Jurkat, Clone E6-1 (cell line): ENCODE results near the gene MALAT1.

Source experiments
- DNase-seq: peaks from one replicate; pipeline ENCODE4 v3.0.0-alpha.2; 2011; ENCODE audit warnings: low read depth, low spot score
- H3K4me3 ChIP-seq: 2 replicates; pipeline ENCODE4 v1.5.1; 2011; ENCODE audit warnings: mild to moderate bottlenecking, low read length, control low read depth, moderate library complexity

The MALAT1 gene

GRCh38 chr11:65477149-65477965 lies 21.5 kb upstream of the MALAT1 start:
- DNase-seq = peak; percentile 78
- peak overlapping the region; percentile 94 for H3K4me3 ChIP-seq

GRCh38 chr11:65478388-65479183 lies 20.3 kb upstream of the MALAT1 start:
- DNase-seq = no peak
- H3K4me3 ChIP-seq = no peak overlapping the region

GRCh38 chr11:65479184-65480145 lies 19.4 kb upstream of the MALAT1 start:
- H3K4me3 ChIP-seq = no peak overlapping the region
- no peak for DNase-seq

- DNase-seq = no peak
- no peak overlapping the region for H3K4me3 ChIP-seq
Observed at GRCh38 chr11:65482306-65482850, 16.5 kb upstream of the MALAT1 start.

GRCh38 chr11:65485920-65486219 lies 13.0 kb upstream of the MALAT1 start:
- DNase-seq = no peak
- H3K4me3 ChIP-seq = no peak overlapping the region

GRCh38 chr11:65486570-65487466 lies 12.0 kb upstream of the MALAT1 start:
- no peak overlapping the region for H3K4me3 ChIP-seq
- no peak for DNase-seq

- no peak for DNase-seq
- no peak overlapping the region for H3K4me3 ChIP-seq
Observed at GRCh38 chr11:65487467-65488272, 11.2 kb upstream of the MALAT1 start.

GRCh38 chr11:65488273-65489034 lies 10.4 kb upstream of the MALAT1 start:
- H3K4me3 ChIP-seq = no peak overlapping the region
- DNase-seq = no peak

- no peak overlapping the region for H3K4me3 ChIP-seq
Observed at GRCh38 chr11:65489035-65489705, 9.7 kb upstream of the MALAT1 start.

GRCh38 chr11:65489706-65490320 lies 9.0 kb upstream of the MALAT1 start:
- H3K4me3 ChIP-seq = no peak overlapping the region
- DNase-seq = no peak

More at GRCh38 chr11:65489035-65489705, 9.7 kb upstream of the MALAT1 start:
- no peak for DNase-seq

- no peak for DNase-seq
- H3K4me3 ChIP-seq = no peak overlapping the region
Observed at GRCh38 chr11:65491163-65491465, 7.7 kb upstream of the MALAT1 start.

- no peak overlapping the region for H3K4me3 ChIP-seq
Observed at GRCh38 chr11:65491614-65492386, 7.0 kb upstream of the MALAT1 start.

GRCh38 chr11:65492387-65492636 lies 6.5 kb upstream of the MALAT1 start:
- no peak overlapping the region for H3K4me3 ChIP-seq
- no peak for DNase-seq

More at GRCh38 chr11:65491614-65492386, 7.0 kb upstream of the MALAT1 start:
- no peak for DNase-seq

GRCh38 chr11:65492637-65493366 lies 6.0 kb upstream of the MALAT1 start:
- DNase-seq = no peak
- H3K4me3 ChIP-seq = no peak overlapping the region
